ENCODE measurements around the gene GCG. TPM values are rescaled to one million over a fixed set of nuclear protein-coding genes. Genes with fewer than 3 reads are reported as not detected.

GCG gene
- polyA plus RNA-seq, 1 donor from 2014 or later: not detected

DNA sequence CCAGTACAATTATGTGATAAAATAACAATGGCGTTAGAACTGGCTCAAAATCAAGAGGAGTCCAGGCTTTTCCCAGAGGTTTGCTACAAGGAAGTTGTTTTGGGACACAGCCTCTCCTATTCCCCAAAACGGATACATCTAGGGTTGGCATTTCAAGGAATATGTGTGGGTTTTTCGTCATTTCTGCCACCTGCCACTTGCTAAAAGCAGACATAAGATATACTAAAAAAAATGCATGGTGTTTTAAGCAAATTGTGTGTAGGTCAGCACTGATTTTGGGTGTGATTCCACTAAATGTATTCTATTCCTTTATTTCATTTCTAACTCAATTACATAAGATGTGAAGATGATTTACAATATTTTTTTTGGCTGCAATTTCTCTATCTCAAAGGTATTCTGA, 36.4 kb upstream of the GCG start:
- TF ChIP-seq RAD21 (conservative IDR thresholded peaks at IDR 0.05) (no peak), SMC3 (conservative IDR thresholded peaks at IDR 0.05; ENCODE audit: poor library complexity) (no peak), MXI1 (conservative IDR thresholded peaks at IDR 0.05; ENCODE audit: poor library complexity, severe bottlenecking) (no peak), EZH2 (IDR thresholded peaks at IDR 0.05; ENCODE audit: borderline replicate concordance, insufficient read depth, low read length, poor library complexity, severe bottlenecking) (no peak), REST (IDR thresholded peaks at IDR 0.05; ENCODE audit: borderline replicate concordance) (no peak), TAF1 (IDR thresholded peaks at IDR 0.05; ENCODE audit: low read depth) (no peak), EP300 (conservative IDR thresholded peaks at IDR 0.05; ENCODE audit: poor library complexity, severe bottlenecking) (no peak), POLR2AphosphoS5 (IDR thresholded peaks at IDR 0.05) (no peak), CTCF (IDR thresholded peaks at IDR 0.05; ENCODE audit: poor library complexity, severe bottlenecking) (no peak)

GRCh38 chr2:162185541-162186232, 33.6 kb upstream of the GCG start:
- TF ChIP-seq REST (IDR thresholded peaks at IDR 0.05; ENCODE audit: borderline replicate concordance) (no peak), EP300 (conservative IDR thresholded peaks at IDR 0.05; ENCODE audit: poor library complexity, severe bottlenecking) (no peak), EZH2 (IDR thresholded peaks at IDR 0.05; ENCODE audit: borderline replicate concordance, insufficient read depth, low read length, poor library complexity, severe bottlenecking) (no peak), SMC3 (conservative IDR thresholded peaks at IDR 0.05; ENCODE audit: poor library complexity) (no peak), CTCF (IDR thresholded peaks at IDR 0.05; ENCODE audit: poor library complexity, severe bottlenecking) (no peak), RAD21 (conservative IDR thresholded peaks at IDR 0.05) (no peak), POLR2AphosphoS5 (IDR thresholded peaks at IDR 0.05) (no peak), TAF1 (IDR thresholded peaks at IDR 0.05; ENCODE audit: low read depth) (no peak), MXI1 (conservative IDR thresholded peaks at IDR 0.05; ENCODE audit: poor library complexity, severe bottlenecking) (no peak)
- no peak overlapping the region for H3K27ac ChIP-seq (ENCODE audit: low read length)
- H3K9ac ChIP-seq (ENCODE audit: low read length): no peak overlapping the region
- no peaks in the 10 kb centered on the region for H3F3A ChIP-seq (ENCODE audit: insufficient read depth, low read length, poor library complexity, severe bottlenecking)
- no peaks in the 10 kb centered on the region for H3K9me2 ChIP-seq (ENCODE audit: insufficient read depth, low read length)
- H4K20me1 ChIP-seq (ENCODE audit: insufficient read depth): no peaks in the 10 kb centered on the region
- H2AFZ ChIP-seq (ENCODE audit: low read depth, low read length): no peak overlapping the region
- H3K79me2 ChIP-seq (replicated peaks; ENCODE audit: insufficient read depth, low read length): no peaks in the 10 kb centered on the region
- H3K36me3 ChIP-seq (ENCODE audit: insufficient read depth, low read length): no peaks in the 10 kb centered on the region
- H3K4me2 ChIP-seq (ENCODE audit: low read length): no peak overlapping the region
- H3K4me3 ChIP-seq (ENCODE audit: low read length): no peak overlapping the region
- H3K9me3 ChIP-seq (ENCODE audit: low read length): no peaks in the 10 kb centered on the region
- no peaks in the 10 kb centered on the region for H3K27me3 ChIP-seq (ENCODE audit: insufficient read depth, low read depth, low read length)

More for the DNA sequence above, 36.4 kb upstream of the GCG start:
- Histone ChIP-seq H3K9ac (ENCODE audit: low read length) (no peak overlapping the region), H3K4me3 (ENCODE audit: low read length) (no peak overlapping the region), H4K20me1 (ENCODE audit: insufficient read depth) (no peaks in the 10 kb centered on the region), H3F3A (ENCODE audit: insufficient read depth, low read length, poor library complexity, severe bottlenecking) (no peaks in the 10 kb centered on the region), H3K36me3 (ENCODE audit: insufficient read depth, low read length) (no peaks in the 10 kb centered on the region), H3K9me3 (ENCODE audit: low read length) (no peaks in the 10 kb centered on the region), H3K27me3 (ENCODE audit: insufficient read depth, low read depth, low read length) (no peaks in the 10 kb centered on the region), H3K79me2 (replicated peaks; ENCODE audit: insufficient read depth, low read length) (no peaks in the 10 kb centered on the region), H3K27ac (ENCODE audit: low read length) (no peak overlapping the region), H3K4me2 (ENCODE audit: low read length) (no peak overlapping the region), H3K9me2 (ENCODE audit: insufficient read depth, low read length) (no peaks in the 10 kb centered on the region), H2AFZ (ENCODE audit: low read depth, low read length) (no peak overlapping the region)

Measured in neural cell (in vitro differentiated cells).